ENCODE results near the gene PTPN21. TPM values are rescaled to one million over a fixed set of nuclear protein-coding genes. Genes with fewer than 3 reads are reported as not detected.
"Not testable (repeated sequence)": the region's sequence is repeated elsewhere in the genome, so short reads cannot be mapped to it uniquely, and the experiment has no call there.

The PTPN21 gene
- total and polyA plus RNA-seq, 2 donors = 0.99 to 3.5 TPM

GRCh38 chr14:88546621-88547385 lies 8.0 kb downstream of the PTPN21 start:
- DNase-seq (ENCODE audit: low read depth in 6 of 9, low spot score in 9 of 9) = no peak
- H3K27ac ChIP-seq (ENCODE audit: low read depth in 1 of 2, low read length in 1 of 2) = no peak overlapping the region
- peaks cover 0 to 10% of the 10 kb centered on the region in 2 donors for H3K4me1 ChIP-seq (ENCODE audit: control insufficient read depth in 2 of 2, insufficient read depth in 2 of 2, low read length in 2 of 2)
- H3K36me3 ChIP-seq (ENCODE audit: control insufficient read depth in 2 of 2, insufficient read depth in 2 of 2, low read length in 1 of 2) = no peaks in the 10 kb centered on the region
- peaks cover 8 to 18% of the 10 kb centered on the region in 2 donors for H3K27me3 ChIP-seq (ENCODE audit: control insufficient read depth in 2 of 2, insufficient read depth in 1 of 2, low read length in 1 of 2)
- no peak overlapping the region for H3K4me3 ChIP-seq (ENCODE audit: low read length in 2 of 2)
- peaks cover 3 to 7% of the 10 kb centered on the region in 2 donors for H3K9me3 ChIP-seq (ENCODE audit: control insufficient read depth in 2 of 2, insufficient read depth in 1 of 2, low read length in 1 of 2)
- WGBS = 79% methylated on average over 4 of the region's 4 CpGs

- Histone ChIP-seq H3K9me3 (ENCODE audit: control insufficient read depth in 2 of 2, insufficient read depth in 1 of 2, low read length in 1 of 2) (no peaks in the 10 kb centered on the region), H3K4me1 (ENCODE audit: control insufficient read depth in 2 of 2, insufficient read depth in 2 of 2, low read length in 2 of 2) (no peaks in the 10 kb centered on the region), H3K27ac (ENCODE audit: low read depth in 1 of 2, low read length in 1 of 2) (no peak overlapping the region), H3K36me3 (ENCODE audit: control insufficient read depth in 2 of 2, insufficient read depth in 2 of 2, low read length in 1 of 2) (no peaks in the 10 kb centered on the region), H3K27me3 (ENCODE audit: control insufficient read depth in 2 of 2, insufficient read depth in 1 of 2, low read length in 1 of 2) (peaks cover 0 to 3% of the 10 kb centered on the region in 2 donors), H3K4me3 (ENCODE audit: low read length in 2 of 2) (no peak overlapping the region)
- no peak for DNase-seq (ENCODE audit: low read depth in 6 of 9, low spot score in 9 of 9)
- WGBS = 94% methylated on average over 3 of the region's 3 CpGs
These were observed 9.6 kb downstream of the PTPN21 start for GRCh38 chr14:88545256-88545655.

DNA sequence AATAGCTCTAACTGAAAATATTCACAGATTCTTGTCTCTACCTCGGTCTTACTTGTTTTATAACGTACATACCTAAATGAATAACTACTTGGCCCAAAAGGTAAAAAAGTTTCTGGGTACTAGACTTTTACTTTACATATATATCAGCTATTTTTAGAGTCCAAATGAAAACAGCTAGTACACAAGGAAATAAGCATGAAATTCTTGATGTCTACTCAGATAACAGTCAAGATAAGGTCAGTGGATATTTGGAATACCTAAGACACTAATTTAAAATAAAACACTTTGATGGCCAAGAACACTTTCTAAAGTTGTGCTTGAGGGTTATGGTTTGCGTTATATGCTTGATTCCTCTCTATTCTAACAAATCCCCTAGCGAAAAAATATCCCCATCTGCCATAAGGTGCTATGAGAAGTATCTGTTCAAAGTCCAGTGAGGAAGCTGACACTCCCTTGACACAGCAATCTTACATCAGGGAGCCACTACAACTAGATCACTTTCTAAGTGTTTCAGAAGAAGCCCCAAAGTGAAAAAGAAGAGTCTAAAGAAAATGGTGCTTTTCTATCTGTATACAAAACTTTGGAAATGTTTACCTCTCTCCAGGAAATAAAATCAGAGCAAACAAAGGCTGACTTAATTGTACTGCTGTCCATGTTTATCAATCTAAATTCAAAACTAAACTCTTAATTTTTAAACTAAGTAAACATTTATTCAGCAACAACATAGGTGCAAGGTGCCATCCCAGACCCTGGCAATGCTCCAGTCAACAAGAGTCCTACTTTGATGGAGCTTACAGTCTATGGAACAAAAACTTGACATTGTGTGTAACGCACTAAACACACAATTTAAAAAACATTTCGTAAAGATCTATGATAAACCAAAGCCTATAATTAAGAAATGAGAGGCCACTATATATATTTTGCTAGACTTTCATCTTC lies 11.7 kb downstream of the PTPN21 start:
- WGBS = 98% methylated on average over 6 of the region's 6 CpGs
- Histone ChIP-seq H3K9me3 (ENCODE audit: control insufficient read depth in 2 of 2, insufficient read depth in 1 of 2, low read length in 1 of 2) (no peaks in the 10 kb centered on the region), H3K36me3 (ENCODE audit: control insufficient read depth in 2 of 2, insufficient read depth in 2 of 2, low read length in 1 of 2) (no peaks in the 10 kb centered on the region), H3K27me3 (ENCODE audit: control insufficient read depth in 2 of 2, insufficient read depth in 1 of 2, low read length in 1 of 2) (no peaks in the 10 kb centered on the region), H3K27ac (ENCODE audit: low read depth in 1 of 2, low read length in 1 of 2) (no peak overlapping the region), H3K4me3 (ENCODE audit: low read length in 2 of 2) (no peak overlapping the region), H3K4me1 (ENCODE audit: control insufficient read depth in 2 of 2, insufficient read depth in 2 of 2, low read length in 2 of 2) (no peaks in the 10 kb centered on the region)
- no peak for DNase-seq (ENCODE audit: low read depth in 6 of 9, low spot score in 9 of 9)

DNA sequence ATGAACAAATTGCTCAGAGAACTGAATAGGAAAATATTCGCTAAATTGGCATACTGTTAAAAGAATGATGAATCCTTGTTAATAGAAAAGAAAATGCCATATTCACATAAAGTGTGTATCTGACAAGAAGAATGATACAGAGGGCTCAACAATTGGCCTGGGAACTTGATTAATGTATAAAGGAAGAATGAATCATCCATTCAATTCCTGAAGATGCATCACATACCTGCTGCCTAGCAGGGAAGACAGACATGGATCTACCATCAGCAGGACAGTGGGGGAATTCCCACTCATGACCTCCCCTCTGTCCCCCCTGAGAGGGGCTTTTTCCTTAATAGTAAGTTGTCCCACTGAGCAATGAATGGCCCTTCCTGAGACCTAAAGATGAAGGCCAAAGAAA lies 13.5 kb downstream of the PTPN21 start:
- H3K27ac ChIP-seq (ENCODE audit: low read depth in 1 of 2, low read length in 1 of 2) = no peak overlapping the region
- no peaks in the 10 kb centered on the region for H3K36me3 ChIP-seq (ENCODE audit: control insufficient read depth in 2 of 2, insufficient read depth in 2 of 2, low read length in 1 of 2)
- DNase-seq (ENCODE audit: low read depth in 6 of 9, low spot score in 9 of 9) = no peak
- H3K9me3 ChIP-seq (ENCODE audit: control insufficient read depth in 2 of 2, insufficient read depth in 1 of 2, low read length in 1 of 2) = no peaks in the 10 kb centered on the region
- 90% methylated on average over 1 of the region's 1 CpG for WGBS
- no peak overlapping the region for H3K4me3 ChIP-seq (ENCODE audit: low read length in 2 of 2)
- H3K4me1 ChIP-seq (ENCODE audit: control insufficient read depth in 2 of 2, insufficient read depth in 2 of 2, low read length in 2 of 2) = no peaks in the 10 kb centered on the region
- H3K27me3 ChIP-seq (ENCODE audit: control insufficient read depth in 2 of 2, insufficient read depth in 1 of 2, low read length in 1 of 2) = no peaks in the 10 kb centered on the region

- no peak for DNase-seq (ENCODE audit: low read depth in 6 of 9, low spot score in 9 of 9)
- Histone ChIP-seq H3K4me3 (ENCODE audit: low read length in 2 of 2) (no peak overlapping the region), H3K9me3 (ENCODE audit: control insufficient read depth in 2 of 2, insufficient read depth in 1 of 2, low read length in 1 of 2) (no peaks in the 10 kb centered on the region), H3K4me1 (ENCODE audit: control insufficient read depth in 2 of 2, insufficient read depth in 2 of 2, low read length in 2 of 2) (no peaks in the 10 kb centered on the region), H3K36me3 (ENCODE audit: control insufficient read depth in 2 of 2, insufficient read depth in 2 of 2, low read length in 1 of 2) (no peaks in the 10 kb centered on the region), H3K27ac (ENCODE audit: low read depth in 1 of 2, low read length in 1 of 2) (no peak overlapping the region), H3K27me3 (ENCODE audit: control insufficient read depth in 2 of 2, insufficient read depth in 1 of 2, low read length in 1 of 2) (no peaks in the 10 kb centered on the region)
- 82% methylated on average over 4 of the region's 4 CpGs for WGBS
These were observed 19.0 kb downstream of the PTPN21 start for GRCh38 chr14:88535813-88536212.

- no peak overlapping the region for H3K27ac ChIP-seq (ENCODE audit: low read depth in 1 of 2, low read length in 1 of 2)
- H3K9me3 ChIP-seq (ENCODE audit: control insufficient read depth in 2 of 2, insufficient read depth in 1 of 2, low read length in 1 of 2) = no peaks in the 10 kb centered on the region
These were observed 19.7 kb downstream of the PTPN21 start for GRCh38 chr14:88535149-88535548.

DNA sequence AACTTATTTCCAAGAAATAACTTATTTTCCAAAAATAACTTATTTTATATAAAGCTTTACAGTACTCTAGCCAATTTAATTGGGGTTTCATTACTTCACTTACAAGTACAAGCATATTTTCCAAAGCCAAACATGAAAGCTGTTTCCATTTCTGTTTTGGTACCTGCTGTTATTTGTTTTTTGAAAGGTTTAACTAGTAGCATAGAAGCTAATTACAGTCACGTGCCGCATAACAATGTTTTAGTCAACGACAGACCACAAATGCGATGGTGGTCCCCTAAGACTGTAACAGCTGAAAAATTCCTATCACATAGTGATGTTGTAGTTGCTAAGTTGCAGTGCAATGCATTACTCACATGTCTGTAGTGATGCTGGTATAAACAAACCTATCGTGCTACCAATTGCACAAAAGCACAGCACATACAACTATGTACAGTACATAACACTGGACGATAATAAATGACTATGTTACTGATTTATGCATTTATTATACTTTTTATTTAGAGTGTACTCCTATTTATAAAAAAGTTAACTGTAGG lies 21.7 kb downstream of the PTPN21 start:
- Histone ChIP-seq H3K27me3 (ENCODE audit: control insufficient read depth in 2 of 2, insufficient read depth in 1 of 2, low read length in 1 of 2) (no peaks in the 10 kb centered on the region), H3K36me3 (ENCODE audit: control insufficient read depth in 2 of 2, insufficient read depth in 2 of 2, low read length in 1 of 2) (no peaks in the 10 kb centered on the region), H3K9me3 (ENCODE audit: control insufficient read depth in 2 of 2, insufficient read depth in 1 of 2, low read length in 1 of 2) (no peaks in the 10 kb centered on the region), H3K4me1 (ENCODE audit: control insufficient read depth in 2 of 2, insufficient read depth in 2 of 2, low read length in 2 of 2) (no peaks in the 10 kb centered on the region), H3K4me3 (ENCODE audit: low read length in 2 of 2) (no peak overlapping the region), H3K27ac (ENCODE audit: low read depth in 1 of 2, low read length in 1 of 2) (no peak overlapping the region)
- DNase-seq (ENCODE audit: low read depth in 6 of 9, low spot score in 9 of 9) = no peak
- WGBS = 97% methylated on average over 6 of the region's 6 CpGs

More at GRCh38 chr14:88535149-88535548, 19.7 kb downstream of the PTPN21 start:
- H3K4me1 ChIP-seq (ENCODE audit: control insufficient read depth in 2 of 2, insufficient read depth in 2 of 2, low read length in 2 of 2) = no peaks in the 10 kb centered on the region
- no peak for DNase-seq (ENCODE audit: low read depth in 6 of 9, low spot score in 9 of 9)
- no peak overlapping the region for H3K4me3 ChIP-seq (ENCODE audit: low read length in 2 of 2)
- no peaks in the 10 kb centered on the region for H3K36me3 ChIP-seq (ENCODE audit: control insufficient read depth in 2 of 2, insufficient read depth in 2 of 2, low read length in 1 of 2)
- 50% methylated on average over 4 of the region's 4 CpGs for WGBS
- H3K27me3 ChIP-seq (ENCODE audit: control insufficient read depth in 2 of 2, insufficient read depth in 1 of 2, low read length in 1 of 2) = no peaks in the 10 kb centered on the region

DNA sequence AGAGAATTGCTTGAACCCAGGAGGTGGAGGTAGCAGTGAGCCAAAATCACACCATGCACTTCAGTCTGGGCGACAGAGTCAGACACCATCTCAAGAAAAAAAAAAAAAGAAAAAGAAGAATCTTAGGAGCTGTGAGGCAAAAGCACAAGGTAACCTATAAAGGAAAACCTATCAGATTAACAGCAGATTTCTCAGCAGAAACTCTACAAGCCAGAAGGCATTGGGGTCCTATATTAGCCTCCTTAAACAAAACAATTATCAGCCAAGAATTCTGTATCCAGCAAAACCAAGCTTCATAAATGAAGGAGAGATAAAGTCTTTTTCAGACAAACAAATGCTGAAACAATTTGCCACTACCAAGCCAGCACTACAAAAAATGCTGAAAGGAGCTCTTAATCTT lies 24.9 kb downstream of the PTPN21 start:
- H3K4me1 ChIP-seq (ENCODE audit: control insufficient read depth in 2 of 2, insufficient read depth in 2 of 2, low read length in 2 of 2); H3K9me3 ChIP-seq (ENCODE audit: control insufficient read depth in 2 of 2, insufficient read depth in 1 of 2, low read length in 1 of 2); H3K4me3 ChIP-seq (ENCODE audit: low read length in 2 of 2); H3K36me3 ChIP-seq (ENCODE audit: control insufficient read depth in 2 of 2, insufficient read depth in 2 of 2, low read length in 1 of 2); H3K27me3 ChIP-seq (ENCODE audit: control insufficient read depth in 2 of 2, insufficient read depth in 1 of 2, low read length in 1 of 2); H3K27ac ChIP-seq (ENCODE audit: low read depth in 1 of 2, low read length in 1 of 2); DNase-seq (ENCODE audit: low read depth in 6 of 9, low spot score in 9 of 9): not testable (repeated sequence)
- 97% methylated on average over 1 of the region's 1 CpG for WGBS

- Histone ChIP-seq H3K36me3 (ENCODE audit: control insufficient read depth in 2 of 2, insufficient read depth in 2 of 2, low read length in 1 of 2) (no peaks in the 10 kb centered on the region), H3K27ac (ENCODE audit: low read depth in 1 of 2, low read length in 1 of 2) (no peak overlapping the region), H3K27me3 (ENCODE audit: control insufficient read depth in 2 of 2, insufficient read depth in 1 of 2, low read length in 1 of 2) (no peaks in the 10 kb centered on the region), H3K4me1 (ENCODE audit: control insufficient read depth in 2 of 2, insufficient read depth in 2 of 2, low read length in 2 of 2) (no peaks in the 10 kb centered on the region), H3K4me3 (ENCODE audit: low read length in 2 of 2) (no peak overlapping the region), H3K9me3 (ENCODE audit: control insufficient read depth in 2 of 2, insufficient read depth in 1 of 2, low read length in 1 of 2) (no peaks in the 10 kb centered on the region)
- DNase-seq (ENCODE audit: low read depth in 6 of 9, low spot score in 9 of 9) = no peak
- 99% methylated on average over 3 of the region's 3 CpGs for WGBS
These were observed 32.4 kb downstream of the PTPN21 start for GRCh38 chr14:88522393-88522792.

All from thymus (tissue), 11 donors.